ENCODE results near the gene FRMD4A.

The FRMD4A gene

DNA sequence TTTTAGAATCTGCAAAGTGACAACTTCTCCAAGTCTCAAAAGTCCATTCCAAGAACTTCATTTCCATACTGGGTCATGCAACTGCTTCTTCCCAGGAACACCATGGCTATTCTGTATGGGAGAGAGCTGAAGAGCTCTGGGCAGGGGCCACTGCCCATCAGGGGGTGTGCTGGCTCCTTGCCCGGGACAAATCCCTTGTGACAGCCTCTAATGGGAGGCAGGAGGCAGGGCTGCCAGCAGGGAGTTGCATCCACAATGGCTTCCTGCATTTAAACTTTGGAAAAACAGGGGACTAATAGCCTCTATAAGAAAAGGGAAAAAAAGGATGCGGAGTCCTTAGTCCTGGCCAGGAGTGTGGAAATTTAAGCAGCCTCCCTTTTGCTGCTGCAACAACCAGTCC is 18.4 kb upstream of the FRMD4A start:
- FAIRE-seq (no peak), DNase-seq (ENCODE audit: extremely low spot score, insufficient read length, low read depth) (no peak)

DNA sequence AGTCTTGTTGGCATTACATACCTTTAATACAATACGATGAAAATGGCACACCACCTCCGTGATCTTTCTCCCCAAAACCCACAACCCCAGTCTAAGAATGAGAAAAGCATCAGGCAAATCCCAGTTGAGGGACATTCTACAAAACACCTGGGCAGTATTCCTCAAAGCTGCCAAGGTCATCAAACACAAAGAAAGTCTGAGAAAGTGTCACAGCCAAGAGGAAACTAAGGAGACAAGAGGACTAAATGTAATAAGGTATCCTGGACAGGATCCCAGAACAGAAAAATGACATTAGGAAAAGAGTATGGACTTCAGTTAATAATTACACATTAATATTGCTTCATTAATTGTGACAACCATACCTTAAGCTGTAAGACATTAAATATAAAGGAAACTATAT is 14.5 kb upstream of the FRMD4A start:
- FAIRE-seq (no peak), DNase-seq (ENCODE audit: extremely low spot score, insufficient read length, low read depth) (no peak)

GRCh38 chr10:14340051-14340744 is 9.5 kb upstream of the FRMD4A start:
- no peak for DNase-seq (ENCODE audit: extremely low spot score, insufficient read length, low read depth)
- FAIRE-seq = no peak

- FAIRE-seq = no peak
- DNase-seq (ENCODE audit: extremely low spot score, insufficient read length, low read depth) = no peak
Observed at GRCh38 chr10:14336736-14337135, 6.0 kb upstream of the FRMD4A start.

DNA sequence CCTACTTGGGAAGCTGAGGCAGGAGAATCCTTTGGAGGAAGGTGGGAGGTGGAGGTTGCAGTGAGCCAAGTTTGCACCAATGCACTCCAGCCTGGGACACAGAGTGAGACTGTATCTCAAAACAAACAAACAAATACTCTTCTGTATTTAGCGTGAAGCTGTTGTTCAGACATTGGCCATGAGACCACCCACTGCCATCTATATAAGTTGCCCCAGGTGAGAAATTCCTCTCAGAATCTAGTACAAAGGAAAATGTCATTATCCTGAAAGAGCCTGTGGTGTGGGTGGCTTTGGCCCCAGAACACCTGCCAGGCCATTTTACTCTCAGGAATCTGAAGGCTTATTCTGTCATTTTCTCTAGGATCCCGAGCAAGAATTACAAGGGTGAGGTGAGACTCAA is 4.0 kb upstream of the FRMD4A start:
- no peak for FAIRE-seq
- no peak for DNase-seq (ENCODE audit: extremely low spot score, insufficient read length, low read depth)

DNA sequence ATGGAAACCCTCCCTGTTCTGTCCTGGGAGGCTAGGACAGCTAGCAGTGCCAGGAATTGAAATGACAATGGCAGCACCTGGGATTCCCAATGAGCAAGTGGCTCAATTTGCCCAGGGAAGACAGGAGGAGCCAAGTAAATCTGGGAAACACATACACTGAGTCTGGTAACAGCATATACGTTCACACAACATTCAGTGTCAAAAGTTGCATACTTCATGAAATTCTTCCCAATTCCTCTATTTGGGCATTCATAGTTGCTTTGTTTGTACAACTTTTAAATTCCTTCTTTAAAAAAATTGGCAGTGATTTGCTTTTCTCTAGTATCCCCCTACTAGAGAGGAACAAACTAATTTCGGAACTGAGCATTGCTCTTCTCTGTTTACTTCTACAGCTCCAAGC is 2.9 kb upstream of the FRMD4A start:
- FAIRE-seq = no peak
- no peak for DNase-seq (ENCODE audit: extremely low spot score, insufficient read length, low read depth)

DNA sequence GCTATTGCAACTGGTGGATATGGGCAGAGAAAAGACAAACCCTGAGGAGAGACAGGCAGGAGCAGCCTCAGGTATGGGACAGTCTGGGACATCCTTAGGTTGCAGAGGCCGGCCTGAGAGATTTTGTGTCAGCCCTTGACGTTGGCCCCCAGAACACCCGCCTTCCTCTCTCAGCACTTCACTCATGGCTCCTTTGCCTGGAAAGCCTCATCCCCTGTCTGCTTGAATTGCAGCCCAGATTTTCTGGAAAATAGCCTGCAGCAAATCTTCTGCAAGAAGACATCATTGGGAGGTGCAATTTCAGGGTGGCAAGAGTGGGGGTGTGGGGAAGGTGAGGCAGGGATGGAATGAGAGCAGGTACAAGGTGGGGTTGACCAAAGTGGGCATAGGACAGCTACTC is 2.2 kb upstream of the FRMD4A start:
- no peak for DNase-seq (ENCODE audit: extremely low spot score, insufficient read length, low read depth)
- no peak for FAIRE-seq

DNA sequence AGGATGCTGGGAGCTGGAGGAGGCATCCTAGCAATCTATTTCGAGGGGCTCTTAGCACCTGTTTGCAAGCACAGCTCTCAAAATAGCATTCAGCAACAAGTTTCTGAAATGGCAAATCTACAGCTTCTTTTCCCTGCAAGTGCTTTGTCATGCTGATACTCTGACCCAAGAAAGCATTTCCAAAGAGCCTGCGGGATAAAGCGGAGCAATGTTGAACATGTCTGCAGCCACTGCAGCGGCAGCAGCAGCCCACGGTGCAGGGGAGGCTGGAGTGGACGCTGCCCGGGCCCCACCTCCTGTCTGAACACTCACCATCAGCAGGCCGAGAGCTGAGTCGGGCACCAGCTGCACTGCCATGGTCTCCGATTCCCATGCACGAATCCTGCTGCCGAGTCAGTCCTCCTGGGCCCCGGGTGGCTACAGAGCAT is 964 bp downstream of the FRMD4A start:
- FAIRE-seq (no peak), DNase-seq (ENCODE audit: extremely low spot score, insufficient read length, low read depth) (no peak)

- FAIRE-seq = no peak
- no peak for DNase-seq (ENCODE audit: extremely low spot score, insufficient read length, low read depth)
Observed at GRCh38 chr10:14328881-14329672, 1.6 kb downstream of the FRMD4A start.

GRCh38 chr10:14327527-14327926 is 3.2 kb downstream of the FRMD4A start:
- no peak for DNase-seq (ENCODE audit: extremely low spot score, insufficient read length, low read depth)
- no peak for FAIRE-seq

DNA sequence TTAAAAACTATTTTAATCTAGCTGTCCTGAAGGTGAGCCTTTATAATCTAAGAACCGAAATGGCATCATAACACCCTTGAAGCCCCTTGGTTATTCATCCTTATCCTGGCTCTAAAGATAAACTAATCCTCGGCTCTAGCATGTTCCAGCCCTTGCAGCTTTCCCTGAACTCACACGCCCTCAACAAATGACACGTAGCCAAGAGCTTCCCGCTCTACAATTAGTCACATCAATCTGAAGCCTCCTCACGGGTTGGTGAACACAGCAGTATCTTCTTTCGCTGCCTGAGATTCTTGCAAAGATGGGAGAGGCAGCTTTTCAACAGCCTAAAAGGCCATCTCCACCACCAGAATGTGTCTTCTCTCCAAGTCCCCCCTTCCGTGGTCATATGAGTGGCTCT is 4.1 kb downstream of the FRMD4A start:
- FAIRE-seq (no peak), DNase-seq (ENCODE audit: extremely low spot score, insufficient read length, low read depth) (no peak)

GRCh38 chr10:14325325-14325955 is 5.3 kb downstream of the FRMD4A start:
- DNase-seq (ENCODE audit: extremely low spot score, insufficient read length, low read depth) (no peak), FAIRE-seq (no peak)

GRCh38 chr10:14322526-14323188 is 8.1 kb downstream of the FRMD4A start:
- no peak for FAIRE-seq
- no peak for DNase-seq (ENCODE audit: extremely low spot score, insufficient read length, low read depth)

- no peak for FAIRE-seq
- DNase-seq (ENCODE audit: extremely low spot score, insufficient read length, low read depth) = no peak
Observed at GRCh38 chr10:14318007-14318406, 12.7 kb downstream of the FRMD4A start.

GRCh38 chr10:14312014-14312413 is 18.7 kb downstream of the FRMD4A start:
- FAIRE-seq (no peak), DNase-seq (ENCODE audit: extremely low spot score, insufficient read length, low read depth) (no peak)

GRCh38 chr10:14311206-14311957 is 19.3 kb downstream of the FRMD4A start:
- FAIRE-seq (no peak), DNase-seq (ENCODE audit: extremely low spot score, insufficient read length, low read depth) (no peak)

- FAIRE-seq = no peak
Observed at GRCh38 chr10:14309593-14309992, 21.1 kb downstream of the FRMD4A start.

DNA sequence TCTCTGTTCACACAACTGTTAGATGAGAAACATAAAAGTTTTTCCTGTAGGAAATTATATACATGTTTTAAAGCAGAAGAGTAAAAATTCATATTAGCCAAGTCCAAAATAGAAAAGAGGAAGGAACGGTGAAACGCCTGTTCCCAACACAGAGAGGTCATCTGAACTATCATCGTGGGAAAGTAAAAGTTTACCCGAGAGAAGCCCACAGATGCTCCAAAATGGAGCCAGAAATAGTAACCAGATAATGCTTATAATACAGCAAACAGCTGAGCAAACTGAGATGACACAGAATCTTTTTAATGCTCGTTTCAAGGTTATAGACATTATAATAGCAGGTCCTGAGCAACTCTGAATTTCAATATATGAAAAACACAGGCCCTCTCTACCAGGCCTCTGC is 24.5 kb downstream of the FRMD4A start:
- FAIRE-seq (no peak), DNase-seq (ENCODE audit: extremely low spot score, insufficient read length, low read depth) (no peak)

More at GRCh38 chr10:14309593-14309992, 21.1 kb downstream of the FRMD4A start:
- DNase-seq (ENCODE audit: extremely low spot score, insufficient read length, low read depth) = no peak

GRCh38 chr10:14304046-14304445 is 26.7 kb downstream of the FRMD4A start:
- DNase-seq (ENCODE audit: extremely low spot score, insufficient read length, low read depth) = no peak
- FAIRE-seq = no peak

DNA sequence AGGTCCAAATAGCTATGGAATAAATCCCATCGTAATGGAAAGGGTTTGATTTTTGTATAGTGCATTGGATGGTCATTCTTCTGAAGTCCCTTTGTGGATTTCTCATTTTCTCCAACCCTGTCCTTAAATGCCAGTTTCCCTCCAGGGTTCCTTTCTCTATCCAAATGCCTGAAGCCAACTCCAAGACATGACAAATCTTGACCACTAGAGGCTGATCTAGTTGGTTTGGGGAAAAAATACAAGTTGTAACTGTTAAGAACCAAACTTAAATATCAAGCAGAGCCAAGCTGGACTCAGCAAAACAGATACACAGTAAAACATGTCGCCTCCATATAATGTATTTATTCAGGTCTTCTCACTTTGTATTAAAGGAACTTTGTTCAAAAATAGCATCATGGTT is 28.7 kb downstream of the FRMD4A start:
- FAIRE-seq (no peak), DNase-seq (ENCODE audit: extremely low spot score, insufficient read length, low read depth) (no peak)

All from GM18507 (cell line).